K562 (cell line): Measurements from ENCODE around the gene GPN3. TPM values are rescaled to one million over a fixed set of nuclear protein-coding genes. Genes with fewer than 3 reads are reported as not detected.
A peak's percentile ranks its signal among the peaks of the same experiment; 100 is the strongest.

Experiments used
- ARID3B ChIP-seq: fragments of 250-450 bp; sonication (Bioruptor Pico); IDR thresholded peaks from 2 replicates; pipeline ENCODE4 v1.4.0; 2020; ENCODE audit warnings: borderline replicate concordance
- E2F4 ChIP-seq: sonication (generic); formaldehyde crosslinking; IDR thresholded peaks from 2 replicates; pipeline ENCODE4 v1.8.0; 2022; ENCODE audit warnings: mild to moderate bottlenecking, low read depth, missing genetic modification reagents
- E2F8 ChIP-seq: fragments of 450-650 bp; IDR thresholded peaks from 2 replicates; pipeline ENCODE4 v1.7.1; 2018; ENCODE audit warnings: mild to moderate bottlenecking, low read depth; ENCODE audit not compliant: partially characterized antibody
- FOXJ3 ChIP-seq: sonication (generic); formaldehyde crosslinking; IDR thresholded peaks from 2 replicates; pipeline ENCODE4 v1.4.0; 2020; ENCODE audit warnings: mild to moderate bottlenecking, missing genetic modification reagents
- HNRNPLL ChIP-seq: fragments of 200-400 bp; formaldehyde crosslinking; IDR thresholded peaks from 2 replicates; pipeline ENCODE4 v1.6.1; 2017; ENCODE audit warnings: low read length, low read depth, mild to moderate bottlenecking; ENCODE audit not compliant: poor library complexity, severe bottlenecking
- ILK ChIP-seq: fragments of 450-650 bp; IDR thresholded peaks from 2 replicates; pipeline ENCODE4 v1.6.1; 2016; ENCODE audit warnings: missing genetic modification characterization, low read depth, mild to moderate bottlenecking, missing compliant biosample characterization, moderate library complexity, borderline replicate concordance
- NBN ChIP-seq: fragments of 450-650 bp; IDR thresholded peaks from 2 replicates; pipeline ENCODE4 v1.6.1; 2016; ENCODE audit warnings: low read depth, mild to moderate bottlenecking
- NFXL1 ChIP-seq: fragments of 450-650 bp; formaldehyde crosslinking; IDR thresholded peaks from 2 replicates; pipeline ENCODE4 v1.4.0; 2021; ENCODE audit warnings: mild to moderate bottlenecking
- NR4A1 ChIP-seq, 2 experiments: fragments of 250-450 bp in 1 of 2; fragments of 450-650 bp in 1 of 2; sonication (Bioruptor Pico) in 1 of 2; IDR thresholded peaks; 2 replicates each; pipeline versions ENCODE4 v1.4.0 to v1.6.1; 2016 to 2020; ENCODE audit warnings: mild to moderate bottlenecking in 2 of 2, missing compliant biosample characterization in 1 of 2, missing genetic modification characterization in 1 of 2, moderate library complexity in 1 of 2
- PKNOX1 ChIP-seq: fragments of 450-650 bp; IDR thresholded peaks from 2 replicates; pipeline ENCODE4 v1.6.1; 2016
- RBFOX2 ChIP-seq: fragments of 200-400 bp; formaldehyde crosslinking; IDR thresholded peaks from 2 replicates; pipeline ENCODE4 v1.6.1; 2017; ENCODE audit warnings: low read depth, mild to moderate bottlenecking, low read length, moderate library complexity
- ZBTB26 ChIP-seq: fragments of 450-650 bp; formaldehyde crosslinking; IDR thresholded peaks from 2 replicates; pipeline ENCODE4 v1.4.0; 2022; ENCODE audit warnings: missing genetic modification characterization
- ZNF143 ChIP-seq: sonication (generic); formaldehyde crosslinking; IDR thresholded peaks from 2 replicates; pipeline ENCODE4 v1.9.0; 2022; ENCODE audit warnings: mild to moderate bottlenecking, missing genetic modification reagents
- ZNF76 ChIP-seq: fragments of 250-450 bp; sonication (Bioruptor Pico); IDR thresholded peaks from 2 replicates; pipeline ENCODE4 v1.4.0; 2020; ENCODE audit warnings: mild to moderate bottlenecking, moderate library complexity, borderline replicate concordance
- ZNF764 ChIP-seq: fragments of 250-450 bp; sonication (Bioruptor Pico); IDR thresholded peaks from 2 replicates; pipeline ENCODE4 v1.4.0; 2020; ENCODE audit warnings: low read depth, mild to moderate bottlenecking, moderate library complexity
- polyA plus RNA-seq, 8 experiments: library from polyadenylated mRNA; depleted of rRNA in 4 of 8; stranded (reverse) in 5 of 8; unstranded in 3 of 8; fragments of >200 nt; fragmentation: Nextera tagmentation in 2 of 8; fragmentation: Illumina TruSeq in 1 of 8; extraction: Ambion mirVana in 2 of 8; extraction: Trizol in 1 of 8; gene quantifications; 2 replicates each; pipeline versions ENCODE4 v1.2.1 to v1.2.3, GENCODE V29; 2011 to 2014; ENCODE audit warnings: inconsistent platforms in 1 of 8, missing spikeins in 1 of 8
- total RNA-seq, 7 experiments: library from RNA; depleted of rRNA in 6 of 7; stranded (reverse); fragments of >200 nt in 6 of 7; fragmentation: Illumina TruSeq in 2 of 7; extraction: Trizol in 2 of 7; gene quantifications; 2 replicates each; pipeline versions ENCODE4 v1.2.1 to v1.2.3, GENCODE V29; 2011 to 2021; ENCODE audit warnings: low replicate concordance in 1 of 7
- TF ChIP-seq, protein P1 (sequence below): sonication (generic); formaldehyde crosslinking; IDR thresholded peaks from 2 replicates; pipeline ENCODE4 v1.9.0; 2022; ENCODE audit warnings: mild to moderate bottlenecking, missing genetic modification reagents

Gene GPN3
- total and polyA plus RNA-seq, 9 of the 15 experiments (the other 6 are each of a cell fraction or from before 2014, with no cell fraction given) = 35.8 to 123 (median 64.2) TPM

GRCh38 chr12:110403146-110403975 is 64.7 kb downstream of the GPN3 start, which contains the start of gene ANAPC7 (continued):
- TF ChIP-seq ZNF764 (CRISPR knock-in tag) (no peak), RBFOX2 (peak; percentile 96), NR4A1 (CRISPR knock-in tag; IDR thresholded peaks at IDR 0.05) (no peak), NR4A1 (tag; IDR thresholded peaks at IDR 0.05) (no peak), E2F4 (CRISPR knock-in tag) (no peak), FOXJ3 (no peak), ZBTB26 (CRISPR knock-in tag) (no peak), E2F8 (peak; percentile 15), HNRNPLL (peak; percentile 24), NFXL1 (CRISPR knock-in tag) (no peak), ZNF76 (CRISPR knock-in tag) (no peak), NBN (no peak), ARID3B (CRISPR knock-in tag) (no peak), ILK (tag) (no peak), ZNF143 (CRISPR knock-in tag) (peak; percentile 50; the same call in 1 of the 2 replicates), PKNOX1 (no peak)
- TF ChIP-seq, protein P1, sequence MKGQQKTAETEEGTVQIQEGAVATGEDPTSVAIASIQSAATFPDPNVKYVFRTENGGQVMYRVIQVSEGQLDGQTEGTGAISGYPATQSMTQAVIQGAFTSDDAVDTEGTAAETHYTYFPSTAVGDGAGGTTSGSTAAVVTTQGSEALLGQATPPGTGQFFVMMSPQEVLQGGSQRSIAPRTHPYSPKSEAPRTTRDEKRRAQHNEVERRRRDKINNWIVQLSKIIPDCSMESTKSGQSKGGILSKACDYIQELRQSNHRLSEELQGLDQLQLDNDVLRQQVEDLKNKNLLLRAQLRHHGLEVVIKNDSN = peak; percentile 82
